HG03460 (cell line): Measurements from ENCODE around the gene BEX2.
A peak's percentile ranks its signal among the peaks of the same experiment; 100 is the strongest.
"Not testable (repeated sequence)": the region's sequence is repeated elsewhere in the genome, so short reads cannot be mapped to it uniquely, and the experiment has no call there.

Experiments used
- ATAC-seq: cut with Tn5 transposase; IDR thresholded peaks from one replicate; pipeline ENCODE4 v1.9.1; 2021; ENCODE audit not compliant: unreplicated experiment

The BEX2 gene

GRCh38 chrX:103310555-103311398 is at the start of gene BEX2:
TSS of gene BEX2 (minus strand) at chrX:103310990. CDS start at chrX:103309976, 1,014 bp downstream.
- peak; percentile 98 for ATAC-seq

DNA sequence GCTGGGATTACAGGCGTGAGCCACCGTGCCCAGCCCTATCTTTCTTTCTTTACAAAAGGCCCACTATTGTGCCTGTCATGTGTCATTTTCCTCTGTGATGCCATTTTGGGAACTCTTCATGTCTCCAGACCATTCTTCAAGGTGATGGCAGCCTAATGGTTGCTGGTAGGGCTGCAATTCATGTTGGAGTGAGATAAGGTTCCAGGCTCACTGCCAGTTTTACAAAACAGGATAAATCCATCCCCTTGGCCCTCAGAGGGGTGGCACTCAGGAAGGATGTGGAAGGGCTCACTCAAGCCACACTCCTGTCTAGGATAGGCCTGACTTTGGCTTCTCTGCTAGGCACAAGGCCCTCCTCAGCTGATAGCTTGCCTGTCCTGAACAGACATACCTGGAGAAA is 49.3 kb upstream of the BEX2 start:
- ATAC-seq: no peak

DNA sequence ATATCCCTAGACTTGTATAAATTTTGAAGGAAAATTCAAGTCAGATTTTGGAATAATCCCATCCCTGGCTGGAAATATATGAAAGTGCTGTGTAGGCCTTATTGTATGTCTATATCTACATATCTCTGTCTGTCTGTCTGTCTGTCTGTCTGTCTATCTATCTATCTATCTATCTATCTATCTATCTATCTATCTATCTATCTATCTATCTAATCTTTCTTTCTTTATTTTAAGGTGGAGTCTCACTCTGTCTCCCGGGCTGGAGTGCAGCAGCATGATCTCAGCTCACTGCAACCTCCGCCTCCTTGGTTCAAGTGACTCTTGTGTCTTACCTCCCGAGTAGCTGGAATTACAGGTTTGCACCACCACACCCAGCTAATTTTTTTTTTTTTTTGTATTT is 48.8 kb upstream of the BEX2 start:
- not testable (repeated sequence) for ATAC-seq

- no peak for ATAC-seq
These were observed 47.1 kb upstream of the BEX2 start for GRCh38 chrX:103357871-103358270.

GRCh38 chrX:103356858-103357257 is 46.1 kb upstream of the BEX2 start:
- no peak for ATAC-seq

- no peak for ATAC-seq
These were observed 45.5 kb upstream of the BEX2 start, which contains the start of gene TCEAL9 for GRCh38 chrX:103356130-103356798. TSS of gene TCEAL9 (plus strand) at chrX:103356506. CDS start at chrX:103357685, 1,179 bp downstream.

DNA sequence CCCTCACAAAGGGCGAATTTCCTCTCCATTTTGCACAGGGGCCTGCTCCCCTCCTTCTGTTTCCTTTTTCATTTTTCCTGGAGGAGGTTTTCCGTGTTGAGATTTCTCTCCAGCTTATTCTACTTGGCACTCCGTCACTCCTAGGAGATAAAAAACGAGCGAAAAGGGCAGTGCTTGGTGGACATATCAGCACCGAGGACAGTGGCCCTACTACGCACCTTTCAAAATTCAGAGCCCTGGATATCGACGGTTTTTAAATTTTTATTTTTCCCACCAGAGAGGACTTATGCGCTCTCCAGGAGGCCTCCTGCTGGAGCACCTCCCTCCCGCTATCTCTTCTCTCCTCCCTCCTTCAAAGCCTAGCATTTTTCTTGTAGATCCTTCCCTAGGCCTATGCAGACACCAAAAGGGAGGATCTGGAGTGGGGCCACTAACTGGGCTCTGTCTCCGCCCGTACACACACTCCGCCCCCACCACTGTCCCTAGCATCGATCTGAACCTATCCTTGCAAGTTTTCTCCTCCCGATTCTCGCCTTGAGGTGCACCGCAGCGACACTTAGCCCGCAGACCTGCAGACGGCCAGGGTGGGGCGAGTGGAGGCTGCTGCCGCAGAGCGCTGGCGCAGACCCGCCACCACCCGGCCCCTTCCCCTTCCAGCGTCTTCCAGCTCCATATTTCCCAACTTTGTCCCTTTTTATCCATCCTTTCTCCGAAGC is 37.0 kb upstream of the BEX2 start:
- no peak for ATAC-seq

DNA sequence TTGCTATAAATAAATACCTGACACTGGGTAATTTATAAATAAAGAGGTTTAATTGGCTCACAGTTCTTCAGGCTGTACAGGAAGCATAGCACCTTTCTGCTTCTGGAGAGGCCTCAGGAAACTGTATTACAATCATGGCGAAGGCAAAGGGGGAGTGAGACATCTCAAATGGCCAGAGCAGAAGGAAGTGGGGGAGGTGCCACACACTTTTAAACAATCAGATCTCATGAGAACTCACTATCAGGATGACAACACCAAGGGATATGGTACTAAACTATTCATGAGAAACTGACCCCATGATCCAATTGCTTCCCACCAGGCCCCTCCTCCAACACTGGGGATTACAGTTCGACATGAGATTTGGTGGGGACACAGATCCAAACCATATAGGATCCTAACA is 33.8 kb upstream of the BEX2 start:
- no peak for ATAC-seq

- peak; percentile 62 for ATAC-seq
These were observed 32.3 kb upstream of the BEX2 start for GRCh38 chrX:103343105-103343504.

DNA sequence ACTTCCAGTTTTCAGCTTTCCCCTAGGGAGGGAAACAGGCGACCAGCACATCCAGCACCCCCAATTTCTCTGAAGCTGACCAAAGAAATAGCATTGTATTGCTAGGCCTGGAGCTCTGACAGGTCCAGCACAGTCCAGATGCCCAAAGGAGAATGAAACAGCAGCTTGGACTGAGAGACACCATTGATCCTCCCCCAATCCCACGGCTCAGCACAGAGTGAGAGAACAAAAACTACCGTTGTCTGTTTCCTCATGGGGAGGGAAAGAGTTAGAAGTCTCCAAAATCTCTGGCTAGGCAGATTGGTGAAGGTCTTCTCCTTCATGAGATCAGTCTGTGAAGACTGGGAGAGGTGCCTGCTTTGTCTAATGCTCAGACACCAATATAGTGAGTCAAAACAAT is 27.9 kb upstream of the BEX2 start:
- no peak for ATAC-seq

- no peak for ATAC-seq
These were observed 20.0 kb upstream of the BEX2 start for GRCh38 chrX:103330681-103331288.

- no peak for ATAC-seq
These were observed 19.2 kb upstream of the BEX2 start, which contains the start of gene TCEAL7 for GRCh38 chrX:103329991-103330390. TSS of gene TCEAL7 (plus strand) at chrX:103330239. CDS start at chrX:103331404, 1,165 bp downstream.

DNA sequence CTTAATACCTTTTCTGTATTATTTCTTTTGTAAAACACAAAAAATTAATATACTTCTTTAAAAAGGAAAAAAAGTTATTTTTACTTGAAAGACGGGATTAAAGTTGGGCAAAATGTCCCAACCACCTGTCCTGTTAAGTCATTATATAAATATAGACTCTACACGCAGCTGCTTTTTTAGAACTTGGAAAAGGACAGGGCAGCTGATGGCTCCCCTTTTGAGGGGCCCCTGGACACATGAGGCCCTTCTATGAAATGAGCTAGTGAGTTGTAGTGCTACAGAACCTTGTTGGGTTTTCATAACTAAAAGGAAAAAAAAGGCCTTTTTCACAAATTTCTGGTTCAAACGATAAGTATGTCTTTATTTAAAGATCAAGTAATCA is 600 bp upstream of the BEX2 start:
- no peak for ATAC-seq

DNA sequence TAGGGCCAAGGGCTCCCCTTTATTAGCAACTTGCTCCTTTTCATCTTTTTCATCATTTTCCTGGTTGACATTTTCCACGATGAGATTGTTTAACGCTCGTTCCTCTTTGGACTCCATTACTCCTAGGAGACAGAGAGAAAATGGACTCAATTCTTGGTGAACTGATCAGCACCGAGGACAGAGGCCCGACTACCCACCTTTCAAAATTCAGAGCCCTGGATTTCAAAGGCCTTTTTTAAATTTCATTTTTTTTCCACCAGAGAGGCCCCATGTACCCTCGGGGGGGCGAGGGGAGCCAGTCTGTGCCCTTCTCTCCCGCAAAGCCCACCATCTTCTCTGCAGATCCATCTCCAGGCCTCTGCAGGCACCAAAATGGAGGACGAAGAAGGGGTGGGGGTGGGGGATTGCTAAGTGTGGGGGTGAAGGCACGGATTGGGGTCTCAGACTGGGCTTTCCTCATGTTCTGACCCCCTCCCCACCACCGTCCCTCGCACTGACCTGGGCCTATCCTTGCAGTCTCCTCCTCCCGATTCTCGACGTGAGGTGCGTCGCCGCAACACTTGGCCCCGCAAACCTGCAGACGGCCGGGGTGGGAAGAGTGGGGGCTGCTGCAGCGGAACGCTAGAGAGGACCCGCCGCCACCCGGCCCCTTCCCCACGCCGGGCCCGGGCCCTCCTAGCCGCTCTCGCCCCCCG is 783 bp downstream of the BEX2 start:
- ATAC-seq: no peak

DNA sequence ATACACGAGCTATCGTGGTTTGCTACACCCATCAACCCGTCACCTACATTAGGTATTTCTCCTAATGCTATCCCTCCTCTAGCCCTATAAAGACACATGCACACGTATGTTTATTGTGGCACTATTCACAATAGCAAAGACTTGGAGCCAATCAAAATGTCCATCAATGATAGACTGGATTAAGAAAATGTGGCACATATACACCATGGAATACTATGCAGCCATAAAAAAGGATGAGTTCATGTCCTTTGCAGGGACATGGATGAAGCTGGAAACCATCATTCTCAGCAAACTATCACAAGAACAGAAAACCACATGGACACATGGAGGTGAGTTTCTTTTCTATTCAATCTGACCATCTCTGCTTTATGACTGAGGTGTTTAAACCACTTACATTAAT is 5.1 kb downstream of the BEX2 start:
- not testable (repeated sequence) for ATAC-seq

DNA sequence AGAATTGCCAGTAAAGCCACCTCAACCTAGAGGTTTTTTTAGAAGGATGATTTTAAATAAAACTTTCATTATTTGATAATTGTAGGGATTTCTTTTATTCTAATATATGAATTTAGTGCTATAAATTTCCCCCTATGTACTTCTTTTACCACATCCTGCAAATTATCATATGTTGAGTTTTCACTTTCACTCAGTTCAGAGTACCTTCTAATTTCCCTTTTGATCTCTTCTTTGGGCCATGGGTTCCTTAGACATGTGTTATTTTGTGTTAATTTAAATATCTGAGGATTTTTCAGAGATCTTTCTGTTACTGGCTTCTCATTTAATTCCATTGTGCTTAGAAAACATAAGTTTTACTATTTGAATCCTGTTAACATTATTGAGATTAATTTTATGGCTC is 6.1 kb downstream of the BEX2 start:
- no peak for ATAC-seq

- no peak for ATAC-seq
These were observed 17.7 kb downstream of the BEX2 start for GRCh38 chrX:103293118-103293517.

GRCh38 chrX:103279624-103280023 is 31.2 kb downstream of the BEX2 start:
- ATAC-seq: no peak

- ATAC-seq: no peak
These were observed 34.2 kb downstream of the BEX2 start, which contains the start of gene TCEAL5 for GRCh38 chrX:103276581-103277002. TSS of gene TCEAL5 (minus strand) at chrX:103276750. CDS start at chrX:103274563, 2,187 bp downstream.

DNA sequence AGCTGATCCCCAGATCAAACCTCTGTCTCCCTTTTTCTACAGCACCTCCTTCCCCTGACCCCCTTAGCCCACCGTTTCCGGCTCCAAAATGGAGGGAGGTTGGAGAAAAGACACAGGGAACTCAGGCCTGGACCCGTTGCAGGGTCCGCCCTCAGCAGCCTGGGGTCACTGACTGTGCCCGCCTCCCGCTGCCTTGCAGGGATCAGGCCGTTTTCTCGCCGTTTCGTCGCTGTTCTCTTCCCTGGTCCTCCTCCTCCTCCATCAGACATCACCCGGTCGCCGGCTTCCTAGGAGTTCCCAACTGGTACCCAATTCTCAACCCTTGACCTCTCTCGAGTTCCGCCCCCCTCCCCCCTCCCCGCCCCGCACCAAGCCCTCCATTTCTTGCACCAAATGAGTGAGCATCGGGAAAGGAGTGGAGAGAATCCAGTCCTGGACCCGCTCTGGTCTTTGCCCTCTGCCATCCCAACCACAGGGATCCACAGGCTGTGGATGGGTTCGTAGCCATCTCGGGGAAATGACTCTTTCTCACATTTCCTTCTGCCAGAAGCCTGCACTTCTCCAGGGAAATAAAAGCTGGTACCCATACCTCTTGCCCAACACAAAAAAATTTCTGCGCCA is 34.7 kb downstream of the BEX2 start:
- ATAC-seq: no peak
